Kidney (tissue), 14 donors: ENCODE measurements around the gene GTF3C2. TPM values are rescaled to one million over a fixed set of nuclear protein-coding genes. Genes with fewer than 3 reads are reported as not detected.

Experiments
- DNase-seq, 5 donors: peaks; one replicate each; pipeline ENCODE4 v3.0.0-alpha.2; 2013 to 2020
- FAIRE-seq: peaks from 2 replicates; lab custom pipeline; 2012; peaks lifted over from hg19 to GRCh38; lab: Jason Lieb, UNC
- H3K27ac ChIP-seq, 2 donors: one replicate each; pipeline ENCODE4 v1.7.0; 2013; ENCODE audit warnings: low read depth in 2 of 2, low read length in 2 of 2, inconsistent platforms in 1 of 2
- H3K27me3 ChIP-seq: one replicate; pipeline ENCODE4 v1.7.1; 2013; ENCODE audit warnings: low read length, inconsistent platforms; ENCODE audit not compliant: control insufficient read depth, insufficient read depth
- H3K36me3 ChIP-seq, 3 donors: one replicate each; pipeline versions ENCODE4 v1.7.0 to v1.7.1; 2013; ENCODE audit warnings: low read length in 3 of 3, control low read depth in 1 of 3, inconsistent platforms in 1 of 3; ENCODE audit not compliant: insufficient read depth in 3 of 3, control insufficient read depth in 2 of 3
- H3K4me1 ChIP-seq, 3 donors: one replicate each; pipeline versions ENCODE4 v1.7.0 to v1.7.1; 2013; ENCODE audit warnings: low read length in 3 of 3, inconsistent platforms in 1 of 3, low read depth in 1 of 3; ENCODE audit not compliant: control insufficient read depth in 2 of 3, insufficient read depth in 2 of 3
- H3K4me3 ChIP-seq, 3 donors: one replicate each; pipeline versions ENCODE4 v1.7.0 to v1.8.1; 2013; ENCODE audit warnings: low read length in 3 of 3, control low read depth in 1 of 3, inconsistent platforms in 1 of 3
- H3K9ac ChIP-seq, 3 donors: one replicate each; pipeline versions ENCODE4 v1.7.0 to v1.7.1; 2013; ENCODE audit warnings: low read length in 3 of 3, control low read depth in 1 of 3, inconsistent platforms in 1 of 3
- H3K9me3 ChIP-seq, 3 donors: one replicate each; pipeline versions ENCODE4 v1.7.0 to v1.7.1; 2013; ENCODE audit warnings: low read length in 3 of 3, control low read depth in 1 of 3, inconsistent platforms in 1 of 3; ENCODE audit not compliant: control insufficient read depth in 2 of 3, insufficient read depth in 1 of 3
- CTCF ChIP-seq: IDR thresholded peaks from 3 replicates; pipeline ENCODE4 v1.5.1; 2012; ENCODE audit warnings: mild to moderate bottlenecking, moderate library complexity, borderline replicate concordance; ENCODE audit not compliant: insufficient read depth; ENCODE audit errors: extremely low read depth
- intact Hi-C: fragments of 100-400 bp; cut with DNase I; formaldehyde crosslinking; loops from one replicate; pipeline ENCODE4 v1.11.1; 2022
- polyA plus RNA-seq: library from polyadenylated mRNA; stranded (reverse); fragments of 350-450 nt; fragmentation: Illumina TruSeq; extraction: RNeasy Lipid Tissue Mini Kit (QIAGEN cat#74804); gene quantifications from one replicate; pipeline ENCODE4 v1.2.3, GENCODE V29; 2014; ENCODE audit warnings: low read depth, low replicate concordance; ENCODE audit not compliant: insufficient read depth
- total RNA-seq: library from RNA; stranded (reverse); fragmentation: NEBNext Ultra II Directional; extraction: Animal tissue kit (Norgen Biotek cat#: 25700); gene quantifications from one replicate; pipeline ENCODE4 v1.2.1, GENCODE V29; 2021
- donor health status: control.
- donor health status: control.
- donor health status: control.
- donor health status: control.
- donor health status: control.
- donor health status: DM: yes; HTN: yes; CAD: no.
- donor health status: Normal renal cell carcinoma (clear cell type).

Gene GTF3C2
- total and polyA plus RNA-seq, 2 donors from 2014 or later: 38.3 to 59.3 TPM

GRCh38 chr2:27309651-27310050 lies 46.9 kb downstream of the GTF3C2 start:
- DNase-seq: peak in 1 of 5 donors; percentile 14

GRCh38 chr2:27308359-27308881 lies 48.1 kb downstream of the GTF3C2 start, which contains the start of gene UCN:
UCN (minus strand) TSS chr2:27308445; CDS start chr2:27307895, 550 bp downstream.
- Histone ChIP-seq H3K4me1 (peaks cover 0 to 3% (median 0%) of the 10 kb centered on the region in 3 donors), H3K9me3 (no peaks in the 10 kb centered on the region), H3K27ac (no peak within 1 kb of the TSS), H3K9ac (no peak within 1 kb of the TSS), H3K4me3 (no peak within 1 kb of the TSS), H3K27me3 (peaks cover 17% of the 10 kb centered on the region), H3K36me3 (no peaks in the 10 kb centered on the region)
- no peak for FAIRE-seq
- peak; percentile 80 to 90 (median 88) for DNase-seq
- no peak for TF ChIP-seq CTCF
- intact Hi-C loops: loop anchor here (10.0 kb wide), 1 partner anchor 214 kb away; no protein-coding TSS in a partner anchor

More at GRCh38 chr2:27309651-27310050, 46.9 kb downstream of the GTF3C2 start:
- no peaks in the 10 kb centered on the region for H3K9me3 ChIP-seq
- H3K4me1 ChIP-seq: peaks cover 0 to 3% (median 0%) of the 10 kb centered on the region in 3 donors
- intact Hi-C loops: loop anchor here (10.0 kb wide), 1 partner anchor 215 kb away; no protein-coding TSS in a partner anchor
- no peak for TF ChIP-seq CTCF
- no peaks in the 10 kb centered on the region for H3K36me3 ChIP-seq
- no peak overlapping the region for H3K4me3 ChIP-seq
- no peak overlapping the region for H3K27ac ChIP-seq
- no peak overlapping the region for H3K9ac ChIP-seq
- no peak for FAIRE-seq
- peaks cover 17% of the 10 kb centered on the region for H3K27me3 ChIP-seq

- TF ChIP-seq CTCF: no peak
- peaks cover 0 to 3% (median 0%) of the 10 kb centered on the region in 3 donors for H3K4me1 ChIP-seq
- DNase-seq: peak in 2 of 5 donors; percentile 59 to 63
- H3K36me3 ChIP-seq: no peaks in the 10 kb centered on the region
- no peak for FAIRE-seq
- intact Hi-C loops: loop anchor here (10.0 kb wide), 1 partner anchor 213 kb away; no protein-coding TSS in a partner anchor
- H3K9me3 ChIP-seq: no peaks in the 10 kb centered on the region
- no peak overlapping the region for H3K27ac ChIP-seq
- H3K27me3 ChIP-seq: peaks cover 17% of the 10 kb centered on the region
- no peak overlapping the region for H3K9ac ChIP-seq
- no peak overlapping the region for H3K4me3 ChIP-seq
Measured at GRCh38 chr2:27307545-27308358, 48.8 kb downstream of the GTF3C2 start.
